Measurements from ENCODE around the gene PATL1.
A peak's percentile ranks its signal among the peaks of the same experiment; 100 is the strongest.
"Not testable (repeated sequence)": the region's sequence is repeated elsewhere in the genome, so short reads cannot be mapped to it uniquely, and the experiment has no call there.

The PATL1 gene

GRCh38 chr11:59668950-59669610, at the start of gene PATL1:
PATL1 (minus strand) TSS chr11:59669037; CDS start chr11:59668895, 142 bp downstream.
- peak; percentile 53; the same call in 1 of the 2 replicates for TF ChIP-seq JUND (IDR thresholded peaks at IDR 0.05; ENCODE audit: low read depth)
- DNase-seq (ENCODE audit: low read depth in 1 of 2, low spot score in 1 of 2), result peak; percentile 99
- in situ Hi-C loops (cut with HindIII; ENCODE audit: low pct_unique_long_range_greater_than_20kb, low sequenced_read_pairs), result no loop called here

- no peak for DNase-seq (ENCODE audit: low read depth in 1 of 2, low spot score in 1 of 2)
- TF ChIP-seq JUND (IDR thresholded peaks at IDR 0.05; ENCODE audit: low read depth), result no peak
- in situ Hi-C loops (cut with HindIII; ENCODE audit: low pct_unique_long_range_greater_than_20kb, low sequenced_read_pairs), result no loop called here
These were observed 47.2 kb upstream of the PATL1 start for GRCh38 chr11:59716051-59716450.

- in situ Hi-C loops (cut with HindIII; ENCODE audit: low pct_unique_long_range_greater_than_20kb, low sequenced_read_pairs), result no loop called here
- no peak for TF ChIP-seq JUND (IDR thresholded peaks at IDR 0.05; ENCODE audit: low read depth)
- no peak for DNase-seq (ENCODE audit: low read depth in 1 of 2, low spot score in 1 of 2)
These were observed 44.9 kb upstream of the PATL1 start, which contains the start of gene OR10V1 for GRCh38 chr11:59713745-59714144. OR10V1 (minus strand) TSS chr11:59713845; CDS start chr11:59713845, 0 bp downstream.

- in situ Hi-C loops (cut with HindIII; ENCODE audit: low pct_unique_long_range_greater_than_20kb, low sequenced_read_pairs), result no loop called here
- no peak for TF ChIP-seq JUND (IDR thresholded peaks at IDR 0.05; ENCODE audit: low read depth)
- no peak for DNase-seq (ENCODE audit: low read depth in 1 of 2, low spot score in 1 of 2)
These were observed 41.5 kb upstream of the PATL1 start for GRCh38 chr11:59710136-59710847.

GRCh38 chr11:59708537-59708936, 39.7 kb upstream of the PATL1 start:
- in situ Hi-C loops (cut with HindIII; ENCODE audit: low pct_unique_long_range_greater_than_20kb, low sequenced_read_pairs), result no loop called here

GRCh38 chr11:59707371-59707770, 38.5 kb upstream of the PATL1 start:
- DNase-seq (ENCODE audit: low read depth in 1 of 2, low spot score in 1 of 2), result no peak
- TF ChIP-seq JUND (IDR thresholded peaks at IDR 0.05; ENCODE audit: low read depth), result no peak
- in situ Hi-C loops (cut with HindIII; ENCODE audit: low pct_unique_long_range_greater_than_20kb, low sequenced_read_pairs), result no loop called here

More at GRCh38 chr11:59708537-59708936, 39.7 kb upstream of the PATL1 start:
- TF ChIP-seq JUND (IDR thresholded peaks at IDR 0.05; ENCODE audit: low read depth), result no peak
- no peak for DNase-seq (ENCODE audit: low read depth in 1 of 2, low spot score in 1 of 2)

GRCh38 chr11:59706518-59707285, 37.9 kb upstream of the PATL1 start:
- no peak for TF ChIP-seq JUND (IDR thresholded peaks at IDR 0.05; ENCODE audit: low read depth)
- DNase-seq (ENCODE audit: low read depth in 1 of 2, low spot score in 1 of 2), result no peak
- in situ Hi-C loops (cut with HindIII; ENCODE audit: low pct_unique_long_range_greater_than_20kb, low sequenced_read_pairs), result no loop called here

GRCh38 chr11:59705294-59705693, 36.5 kb upstream of the PATL1 start:
- DNase-seq (ENCODE audit: low read depth in 1 of 2, low spot score in 1 of 2), result no peak
- in situ Hi-C loops (cut with HindIII; ENCODE audit: low pct_unique_long_range_greater_than_20kb, low sequenced_read_pairs), result no loop called here
- no peak for TF ChIP-seq JUND (IDR thresholded peaks at IDR 0.05; ENCODE audit: low read depth)

- in situ Hi-C loops (cut with HindIII; ENCODE audit: low pct_unique_long_range_greater_than_20kb, low sequenced_read_pairs); DNase-seq (ENCODE audit: low read depth in 1 of 2, low spot score in 1 of 2): not testable (repeated sequence)
These were observed 34.7 kb upstream of the PATL1 start for GRCh38 chr11:59703515-59703914.

- DNase-seq (ENCODE audit: low read depth in 1 of 2, low spot score in 1 of 2); in situ Hi-C loops (cut with HindIII; ENCODE audit: low pct_unique_long_range_greater_than_20kb, low sequenced_read_pairs): not testable (repeated sequence)
These were observed 31.3 kb upstream of the PATL1 start for GRCh38 chr11:59700157-59700556.

- TF ChIP-seq JUND (IDR thresholded peaks at IDR 0.05; ENCODE audit: low read depth), result no peak
- in situ Hi-C loops (cut with HindIII; ENCODE audit: low pct_unique_long_range_greater_than_20kb, low sequenced_read_pairs), result no loop called here
- no peak for DNase-seq (ENCODE audit: low read depth in 1 of 2, low spot score in 1 of 2)
These were observed 29.7 kb upstream of the PATL1 start for GRCh38 chr11:59698506-59698905.

GRCh38 chr11:59692915-59693314, 24.1 kb upstream of the PATL1 start:
- no peak for DNase-seq (ENCODE audit: low read depth in 1 of 2, low spot score in 1 of 2)
- no peak for TF ChIP-seq JUND (IDR thresholded peaks at IDR 0.05; ENCODE audit: low read depth)
- in situ Hi-C loops (cut with HindIII; ENCODE audit: low pct_unique_long_range_greater_than_20kb, low sequenced_read_pairs), result no loop called here

- DNase-seq (ENCODE audit: low read depth in 1 of 2, low spot score in 1 of 2), result no peak
- in situ Hi-C loops (cut with HindIII; ENCODE audit: low pct_unique_long_range_greater_than_20kb, low sequenced_read_pairs), result no loop called here
- no peak for TF ChIP-seq JUND (IDR thresholded peaks at IDR 0.05; ENCODE audit: low read depth)
These were observed 22.3 kb upstream of the PATL1 start for GRCh38 chr11:59691156-59691555.
